A673 (cell line): ENCODE measurements around the gene TMEM214. TPM values are rescaled to one million over a fixed set of nuclear protein-coding genes. Genes with fewer than 3 reads are reported as not detected.

Source experiments
- BruUV-seq: library from RNA; stranded (reverse); fragments of 400-500 nt; replicated peaks from 2 replicates; lab custom pipeline; 2021; lab: Mats Ljungman, UMichigan
- CTCF ChIA-PET: fragments of 300-600 bp; sonication (Branson Sonifier 250); formaldehyde crosslinking; loops from one replicate; lab custom pipeline; 2022; ENCODE audit warnings: antibody characterized with exemption; lab: Charles Lee
- POLR2A ChIA-PET: fragments of 300-600 bp; sonication (Branson Sonifier 250); formaldehyde crosslinking; loops from one replicate; lab custom pipeline; 2022; ENCODE audit warnings: antibody characterized with exemption; ENCODE audit not compliant: low non-redundant PET; lab: Charles Lee
- DNase-seq: peaks from one replicate; pipeline ENCODE4 v3.0.0-alpha.2; 2015; ENCODE audit warnings: low spot score
- H3K27ac ChIP-seq: fragments of 200-600 bp; sonication (generic); 2 replicates; pipeline ENCODE4 v1.5.1; 2016; ENCODE audit warnings: mixed run types, low read depth, mild to moderate bottlenecking, mixed read lengths, antibody characterized with exemption, low read length; ENCODE audit not compliant: poor library complexity, severe bottlenecking
- H3K27me3 ChIP-seq: fragments of 200-600 bp; sonication (generic); replicated peaks from 2 replicates; pipeline ENCODE4 v1.6.1; 2017; ENCODE audit warnings: mixed run types, low read depth, mild to moderate bottlenecking, mixed read lengths, antibody characterized with exemption, low read length; ENCODE audit not compliant: insufficient read depth, poor library complexity
- H3K36me3 ChIP-seq: fragments of 200-600 bp; sonication (generic); 2 replicates; pipeline ENCODE4 v1.6.1; 2016; ENCODE audit warnings: mixed run types, mild to moderate bottlenecking, mixed read lengths, antibody characterized with exemption, low read length; ENCODE audit not compliant: insufficient read depth, poor library complexity, severe bottlenecking
- H3K4me1 ChIP-seq: fragments of 200-600 bp; sonication (generic); 2 replicates; pipeline ENCODE4 v1.6.1; 2017; ENCODE audit warnings: mixed run types, mild to moderate bottlenecking, mixed read lengths, antibody characterized with exemption, low read length; ENCODE audit not compliant: insufficient read depth, poor library complexity, severe bottlenecking
- H3K4me3 ChIP-seq: fragments of 200-600 bp; sonication (generic); 2 replicates; pipeline ENCODE4 v1.5.1; 2016; ENCODE audit warnings: low read depth, mixed run types, mild to moderate bottlenecking, mixed read lengths, low read length; ENCODE audit not compliant: poor library complexity, severe bottlenecking
- H3K9me3 ChIP-seq: fragments of 200-600 bp; sonication (generic); 2 replicates; pipeline ENCODE4 v1.6.1; 2016; ENCODE audit warnings: mixed run types, low read depth, mild to moderate bottlenecking, mixed read lengths, antibody characterized with exemption, low read length; ENCODE audit not compliant: poor library complexity, severe bottlenecking
- CTCF ChIP-seq: fragments of 300-800, 200-600 bp; sonication (generic); conservative IDR thresholded peaks from 2 replicates; pipeline ENCODE4 v1.5.1; 2017; ENCODE audit warnings: low read depth, mild to moderate bottlenecking, antibody characterized with exemption, low read length, moderate library complexity, mixed read lengths
- EZH2 ChIP-seq: fragments of 200-600 bp; sonication (generic); IDR thresholded peaks from 2 replicates; pipeline ENCODE4 v1.6.1; 2017; ENCODE audit warnings: borderline replicate concordance, low read depth, mild to moderate bottlenecking, mixed read lengths, antibody characterized with exemption, low read length; ENCODE audit not compliant: poor library complexity, severe bottlenecking
- intact Hi-C: fragments of 100-400 bp; cut with micrococcal nuclease; formaldehyde crosslinking; loops from one replicate; pipeline ENCODE4 v1.10.0; 2022; ENCODE audit not compliant: unreplicated experiment
- total RNA-seq: library from RNA; stranded (reverse); gene quantifications from 2 replicates; pipeline ENCODE4 v1.2.3, GENCODE V29; 2021

The TMEM214 gene
- total RNA-seq, 1 experiment from 2014 or later, result 76.7 TPM

GRCh38 chr2:27050996-27051901, 18.5 kb downstream of the TMEM214 start, which contains the start of gene AGBL5:
TSS of gene AGBL5 (plus strand) at chr2:27051668. CDS start at chr2:27052959, 1,291 bp downstream.
- POLR2A ChIA-PET, result interaction anchor here (0.6 to 0.7 kb wide), 5 partner anchors 16 to 705 kb away, joined by 3 to 8 read pairs (median 4); partner anchors contain the start of genes KHK and SELENOI

GRCh38 chr2:27051902-27052645, 19.3 kb downstream of the TMEM214 start:
- intact Hi-C loops, result no loop called here
- BruUV-seq, result no TSS peak
- DNase-seq, result no peak

More at GRCh38 chr2:27050996-27051901, 18.5 kb downstream of the TMEM214 start, which contains the start of gene AGBL5:
- TF ChIP-seq CTCF (no peak), EZH2 (no peak)
- BruUV-seq, result no TSS peak
- Histone ChIP-seq H3K36me3 (peaks cover 33% of the 10 kb centered on the region), H3K27me3 (no peaks in the 10 kb centered on the region), H3K4me3 (peak within 1 kb of the TSS; percentile 74), H3K9me3 (no peaks in the 10 kb centered on the region), H3K4me1 (peaks cover 12% of the 10 kb centered on the region), H3K27ac (peak within 1 kb of the TSS; percentile 91)
- CTCF ChIA-PET, result interaction anchor here (0.9 kb wide), 1 partner anchor 30 kb away, joined by 3 read pairs; no protein-coding TSS in a partner anchor
- intact Hi-C loops, result loop anchor here (1.0 kb wide), 1 partner anchor 19 kb away; the partner anchor contains the start of gene TMEM214
- peak; percentile 95 for DNase-seq

More at GRCh38 chr2:27051902-27052645, 19.3 kb downstream of the TMEM214 start:
- Histone ChIP-seq H3K27ac (peak overlapping the region; percentile 91), H3K27me3 (no peaks in the 10 kb centered on the region), H3K9me3 (no peaks in the 10 kb centered on the region), H3K4me3 (peak overlapping the region; percentile 74), H3K4me1 (peaks cover 12% of the 10 kb centered on the region), H3K36me3 (peaks cover 41% of the 10 kb centered on the region)
- CTCF ChIA-PET, result interaction anchor here (0.6 kb wide), 1 partner anchor 38 kb away, joined by 3 read pairs; no protein-coding TSS in a partner anchor
- no peak for TF ChIP-seq EZH2
- TF ChIP-seq CTCF, result no peak
- POLR2A ChIA-PET, result interaction anchor here (0.6 kb wide), 1 partner anchor 706 kb away, joined by 8 read pairs; the partner anchor contains the start of gene SELENOI
